H1 (cell line): Measurements from ENCODE around the gene ETNK1. TPM values are rescaled to one million over a fixed set of nuclear protein-coding genes. Genes with fewer than 3 reads are reported as not detected.
A peak's percentile ranks its signal among the peaks of the same experiment; 100 is the strongest.

Source experiments
- CTCF ChIA-PET: fragments of 300-600 bp; sonication (Branson Sonifier 250); formaldehyde crosslinking; loops from one replicate; lab custom pipeline; 2021; ENCODE audit not compliant: partially characterized antibody; lab: Charles Lee
- POLR2A ChIA-PET: fragments of 300-600 bp; sonication (Branson Sonifier 250); formaldehyde crosslinking; loops from one replicate; lab custom pipeline; 2021; ENCODE audit warnings: inconsistent platforms; ENCODE audit not compliant: partially characterized antibody; lab: Charles Lee
- DNase-seq, 2 experiments: peaks; one replicate each; pipeline versions ENCODE4 v3.0.0 to v3.0.0-alpha.2; 2010 to 2022; ENCODE audit warnings: low spot score in 2 of 2, low read depth in 1 of 2, mixed read lengths in 1 of 2
- FAIRE-seq: peaks from 2 replicates; lab custom pipeline; 2011; peaks lifted over from hg19 to GRCh38; lab: Jason Lieb, UNC
- H2AFZ ChIP-seq: 2 replicates; pipeline ENCODE4 v1.8.1; 2012; ENCODE audit warnings: low read length, inconsistent platforms
- H2AK5ac ChIP-seq: 2 replicates; pipeline ENCODE4 v1.6.1; 2013; ENCODE audit warnings: low read depth, low read length
- H2BK120ac ChIP-seq: replicated peaks from 2 replicates; pipeline ENCODE3; 2013; ENCODE audit warnings: low read depth, low read length, inconsistent platforms
- H2BK12ac ChIP-seq: 2 replicates; pipeline ENCODE4 v1.6.1; 2013; ENCODE audit warnings: low read depth, low read length
- H2BK15ac ChIP-seq: 2 replicates; pipeline ENCODE4 v1.6.1; 2013; ENCODE audit warnings: low read length
- H2BK20ac ChIP-seq: 2 replicates; pipeline ENCODE4 v1.6.1; 2013; ENCODE audit warnings: low read length
- H2BK5ac ChIP-seq: 2 replicates; pipeline ENCODE4 v1.6.1; 2013; ENCODE audit warnings: low read depth, low read length
- H3K14ac ChIP-seq: 2 replicates; pipeline ENCODE4 v1.6.1; 2013; ENCODE audit warnings: inconsistent platforms; ENCODE audit not compliant: insufficient read length
- H3K18ac ChIP-seq: 2 replicates; pipeline ENCODE4 v1.6.1; 2013; ENCODE audit warnings: low read length; ENCODE audit errors: extremely low read depth
- H3K23ac ChIP-seq: 2 replicates; pipeline ENCODE4 v1.6.1; 2013; ENCODE audit warnings: inconsistent platforms; ENCODE audit not compliant: insufficient read length
- H3K23me2 ChIP-seq: 2 replicates; pipeline ENCODE4 v1.6.1; 2013; ENCODE audit warnings: low read depth, low read length
- H3K27ac ChIP-seq: 2 replicates; pipeline ENCODE4 v1.6.1; 2011; ENCODE audit warnings: low read depth, low read length, inconsistent platforms
- H3K27me3 ChIP-seq, 4 experiments: replicated peaks in 1 of 4; 1 replicate in 1 of 4; 2 replicates in 3 of 4; pipeline versions ENCODE4 v1.6.1 to v1.8.1; 2011 to 2013; ENCODE audit warnings: low read length in 3 of 4, mild to moderate bottlenecking in 3 of 4, inconsistent platforms in 2 of 4, mixed read lengths in 2 of 4, moderate library complexity in 1 of 4; ENCODE audit not compliant: control insufficient read depth in 3 of 4, insufficient read depth in 3 of 4; ENCODE audit errors: extremely low read depth in 1 of 4
- H3K36me3 ChIP-seq, 4 experiments: 2 replicates each; pipeline versions ENCODE4 v1.6.1 to v1.8.1; 2011 to 2013; ENCODE audit warnings: mild to moderate bottlenecking in 4 of 4, low read length in 3 of 4, moderate library complexity in 2 of 4, control low read depth in 1 of 4, inconsistent platforms in 1 of 4; ENCODE audit not compliant: insufficient read depth in 4 of 4, control insufficient read depth in 2 of 4
- H3K4ac ChIP-seq: replicated peaks from 2 replicates; pipeline ENCODE3; 2013; ENCODE audit warnings: low read length, low read depth, mixed read lengths, inconsistent platforms; ENCODE audit not compliant: insufficient read length
- H3K4me1 ChIP-seq, 4 experiments: replicated peaks in 1 of 4; 1 replicate in 1 of 4; 2 replicates in 3 of 4; pipeline versions ENCODE4 v1.6.1 to v1.8.1; 2011 to 2013; ENCODE audit warnings: low read length in 3 of 4, inconsistent platforms in 2 of 4, mixed read lengths in 1 of 4; ENCODE audit not compliant: insufficient read depth in 4 of 4, control insufficient read depth in 3 of 4
- H3K4me2 ChIP-seq, 2 experiments: 2 replicates each; pipeline versions ENCODE4 v1.6.1 to v1.8.1; 2011 to 2013; ENCODE audit warnings: low read depth in 2 of 2, low read length in 2 of 2, control low read depth in 1 of 2, inconsistent platforms in 1 of 2, mild to moderate bottlenecking in 1 of 2; ENCODE audit not compliant: insufficient read depth in 1 of 2
- H3K4me3 ChIP-seq, 4 experiments: fragments of 200-600, 300-600 bp in 1 of 4; sonication (generic), shearing (Covaris generic), sonication (Bioruptor Twin) in 1 of 4; 2 replicates each; pipeline versions ENCODE4 v1.5.1 to v1.8.1; 2011 to 2016; ENCODE audit warnings: low read length in 4 of 4, low read depth in 3 of 4, control low read depth in 2 of 4, inconsistent platforms in 2 of 4, mild to moderate bottlenecking in 2 of 4, mixed read lengths in 1 of 4, moderate library complexity in 1 of 4; ENCODE audit not compliant: insufficient read depth in 2 of 4; ENCODE audit errors: extremely low read depth in 1 of 4
- H3K56ac ChIP-seq: replicated peaks from 2 replicates; pipeline ENCODE3; 2013; ENCODE audit warnings: low read depth, mild to moderate bottlenecking, mixed read lengths, low read length, inconsistent platforms; ENCODE audit not compliant: insufficient read length
- H3K79me1 ChIP-seq: 2 replicates; pipeline ENCODE4 v1.6.1; 2013; ENCODE audit warnings: low read depth, low read length, control low read depth
- H3K79me2 ChIP-seq, 2 experiments: 2 replicates each; pipeline versions ENCODE4 v1.6.1 to v1.8.1; 2012 to 2013; ENCODE audit warnings: low read length in 2 of 2, mild to moderate bottlenecking in 2 of 2, inconsistent platforms in 1 of 2; ENCODE audit not compliant: insufficient read depth in 2 of 2, control insufficient read depth in 1 of 2
- H3K9ac ChIP-seq, 4 experiments: replicated peaks in 1 of 4; 1 replicate in 1 of 4; 2 replicates in 3 of 4; pipeline versions ENCODE4 v1.6.1 to v1.8.1; 2011 to 2013; ENCODE audit warnings: low read depth in 3 of 4, low read length in 3 of 4, control low read depth in 2 of 4, mild to moderate bottlenecking in 2 of 4, moderate library complexity in 2 of 4, inconsistent platforms in 1 of 4; ENCODE audit errors: extremely low read depth in 1 of 4
- H3K9me3 ChIP-seq, 2 experiments: 2 replicates each; pipeline versions ENCODE4 v1.6.1 to v1.8.1; 2012 to 2013; ENCODE audit warnings: mild to moderate bottlenecking in 2 of 2, moderate library complexity in 2 of 2, control low read depth in 1 of 2, inconsistent platforms in 1 of 2, low read depth in 1 of 2, low read length in 1 of 2, mixed read lengths in 1 of 2; ENCODE audit not compliant: insufficient read depth in 2 of 2
- H4K20me1 ChIP-seq, 2 experiments: replicated peaks in 1 of 2; 2 replicates each; pipeline versions ENCODE3 to v1.8.1; 2011 to 2013; ENCODE audit warnings: inconsistent platforms in 2 of 2, low read length in 2 of 2, mild to moderate bottlenecking in 1 of 2; ENCODE audit not compliant: insufficient read depth in 2 of 2, control insufficient read depth in 1 of 2
- H4K5ac ChIP-seq: 2 replicates; pipeline ENCODE4 v1.6.1; 2013; ENCODE audit warnings: low read length, low read depth, mixed read lengths, inconsistent platforms; ENCODE audit not compliant: insufficient read length
- H4K8ac ChIP-seq: 2 replicates; pipeline ENCODE4 v1.8.0; 2013; ENCODE audit warnings: mild to moderate bottlenecking, moderate library complexity, low read length, inconsistent platforms; ENCODE audit not compliant: insufficient read depth; ENCODE audit errors: extremely low read depth
- H4K91ac ChIP-seq: replicated peaks from 2 replicates; pipeline ENCODE3; 2013; ENCODE audit warnings: low read length, mixed read lengths, inconsistent platforms; ENCODE audit not compliant: insufficient read length
- POLR2A ChIP-seq, 2 experiments: IDR thresholded peaks; 1 replicate in 1 of 2; 2 replicates in 1 of 2; pipeline ENCODE4 v1.6.1; 2011; ENCODE audit warnings: low read depth in 2 of 2, low read length in 2 of 2, mild to moderate bottlenecking in 2 of 2; ENCODE audit errors: control extremely low read depth in 1 of 2
- RNF2 ChIP-seq: fragments of 200-900, 300-1000 bp; sonication (generic); IDR thresholded peaks from 2 replicates; pipeline ENCODE4 v1.7.1; 2016; ENCODE audit warnings: borderline replicate concordance, low read depth, mild to moderate bottlenecking, antibody characterized with exemption, low read length; ENCODE audit not compliant: poor library complexity, severe bottlenecking; ENCODE audit errors: missing control alignments
- SAP30 ChIP-seq: fragments of 300-600 bp; sonication (generic); IDR thresholded peaks from 2 replicates; pipeline ENCODE4 v1.7.1; 2012; ENCODE audit warnings: low read length, moderate library complexity, mild to moderate bottlenecking, inconsistent platforms; ENCODE audit not compliant: insufficient read depth, insufficient replicate concordance
- SIN3A ChIP-seq, 2 experiments: IDR thresholded peaks in 1 of 2; conservative IDR thresholded peaks in 1 of 2; 2 replicates each; pipeline ENCODE4 v1.6.1; 2011 to 2012; ENCODE audit warnings: low read length in 2 of 2, improper control_type of control experiment in 1 of 2, low read depth in 1 of 2, mild to moderate bottlenecking in 1 of 2
- SP1 ChIP-seq: IDR thresholded peaks from 2 replicates; pipeline ENCODE4 v1.6.1; 2011; ENCODE audit warnings: low read depth, low read length
- WGBS, 2 experiments: shearing (Covaris generic) in 1 of 2; methylation state at CpG; one replicate each; pipeline versions ENCODE4 v1.1.6 to v1.1.7; 2013 to 2015; ENCODE audit warnings: low lambda C conversion rate in 2 of 2, mixed read lengths in 2 of 2, inconsistent platforms in 1 of 2, low coverage in 1 of 2, missing lambda C conversion rate in 1 of 2; ENCODE audit not compliant: insufficient replicate concordance in 2 of 2, insufficient coverage in 1 of 2, insufficient read length in 1 of 2; ENCODE audit errors: extremely low coverage in 1 of 2, missing lambda C conversion rate in 1 of 2; 5-methylcytosine and 5-hydroxymethylcytosine counted together
- long read RNA-seq, 2 experiments: library from RNA in 1 of 2; library from capped mRNA in 1 of 2; stranded (forward); transcript quantifications; one replicate each; pipeline ENCODE4 v2.0.0, GENCODE V29; 2021; ENCODE audit warnings: inconsistent platforms in 1 of 2
- polyA minus RNA-seq, 3 experiments: library from RNA; depleted of rRNA, polyadenylated mRNA; stranded (reverse); fragments of >200 nt; gene quantifications; 1 replicate in 2 of 3; 2 replicates in 1 of 3; pipeline ENCODE4 v1.2.3, GENCODE V29; 2011
- polyA plus RNA-seq, 7 experiments: library from polyadenylated mRNA; depleted of rRNA in 3 of 7; stranded (reverse) in 5 of 7; unstranded in 2 of 7; fragments of >200 nt in 5 of 7; fragments of 200-250 nt in 2 of 7; gene quantifications; 1 replicate in 5 of 7; 2 replicates in 1 of 7; 4 replicates in 1 of 7; pipeline versions ENCODE4 v1.2.1 to v1.2.3, GENCODE V29; 2011 to 2013; ENCODE audit warnings: missing spikeins in 2 of 7, mixed read lengths in 2 of 7
- total RNA-seq: library from RNA; stranded (reverse); fragmentation: NEBNext Ultra II Directional; extraction: Animal tissue kit (Norgen Biotek cat#: 25700); gene quantifications from 2 replicates; pipeline ENCODE4 v1.2.1, GENCODE V29; 2021

Gene ETNK1, protein sequence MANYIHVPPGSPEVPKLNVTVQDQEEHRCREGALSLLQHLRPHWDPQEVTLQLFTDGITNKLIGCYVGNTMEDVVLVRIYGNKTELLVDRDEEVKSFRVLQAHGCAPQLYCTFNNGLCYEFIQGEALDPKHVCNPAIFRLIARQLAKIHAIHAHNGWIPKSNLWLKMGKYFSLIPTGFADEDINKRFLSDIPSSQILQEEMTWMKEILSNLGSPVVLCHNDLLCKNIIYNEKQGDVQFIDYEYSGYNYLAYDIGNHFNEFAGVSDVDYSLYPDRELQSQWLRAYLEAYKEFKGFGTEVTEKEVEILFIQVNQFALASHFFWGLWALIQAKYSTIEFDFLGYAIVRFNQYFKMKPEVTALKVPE
- total RNA-seq: 66.9 and 82.7 TPM in 2 replicates
- 11.6 and 14.9 TPM in 2 replicates for polyA plus RNA-seq (2011; rRNA removed)
- polyA plus RNA-seq (2011; cell fraction: cytosol; rRNA removed): 14.3 TPM
- polyA plus RNA-seq (2011; cell fraction: nucleus; rRNA removed): 40.1 TPM
- 20.1 to 44.9 TPM (median 34.0 TPM) in 4 replicates for polyA plus RNA-seq (2012, experiment 1 of 2)
- polyA plus RNA-seq (2012, experiment 2 of 2): 2.7 TPM
- polyA plus RNA-seq (2013, experiment 1 of 2): 22.4 TPM
- 22.3 TPM for polyA plus RNA-seq (2013, experiment 2 of 2)
- polyA minus RNA-seq (2011; rRNA and poly(A)+ RNA removed): 98.3 and 124 TPM in 2 replicates
- polyA minus RNA-seq (2011; cell fraction: cytosol; rRNA and poly(A)+ RNA removed): 102 TPM
- polyA minus RNA-seq (2011; cell fraction: nucleus; rRNA and poly(A)+ RNA removed): 268 TPM
- long read RNA-seq, experiment 1, full-length matches to known transcripts: 17 of 45 reads
- long read RNA-seq, experiment 1, partial matches to known transcripts: 5 of 45 reads
- long read RNA-seq, experiment 1, other reads (novel, unspliced or antisense): 23 of 45 reads
- long read RNA-seq, experiment 2, partial matches to known transcripts: 0 of 1 reads
- long read RNA-seq, experiment 2, other reads (novel, unspliced or antisense): 1 of 1 reads

DNA sequence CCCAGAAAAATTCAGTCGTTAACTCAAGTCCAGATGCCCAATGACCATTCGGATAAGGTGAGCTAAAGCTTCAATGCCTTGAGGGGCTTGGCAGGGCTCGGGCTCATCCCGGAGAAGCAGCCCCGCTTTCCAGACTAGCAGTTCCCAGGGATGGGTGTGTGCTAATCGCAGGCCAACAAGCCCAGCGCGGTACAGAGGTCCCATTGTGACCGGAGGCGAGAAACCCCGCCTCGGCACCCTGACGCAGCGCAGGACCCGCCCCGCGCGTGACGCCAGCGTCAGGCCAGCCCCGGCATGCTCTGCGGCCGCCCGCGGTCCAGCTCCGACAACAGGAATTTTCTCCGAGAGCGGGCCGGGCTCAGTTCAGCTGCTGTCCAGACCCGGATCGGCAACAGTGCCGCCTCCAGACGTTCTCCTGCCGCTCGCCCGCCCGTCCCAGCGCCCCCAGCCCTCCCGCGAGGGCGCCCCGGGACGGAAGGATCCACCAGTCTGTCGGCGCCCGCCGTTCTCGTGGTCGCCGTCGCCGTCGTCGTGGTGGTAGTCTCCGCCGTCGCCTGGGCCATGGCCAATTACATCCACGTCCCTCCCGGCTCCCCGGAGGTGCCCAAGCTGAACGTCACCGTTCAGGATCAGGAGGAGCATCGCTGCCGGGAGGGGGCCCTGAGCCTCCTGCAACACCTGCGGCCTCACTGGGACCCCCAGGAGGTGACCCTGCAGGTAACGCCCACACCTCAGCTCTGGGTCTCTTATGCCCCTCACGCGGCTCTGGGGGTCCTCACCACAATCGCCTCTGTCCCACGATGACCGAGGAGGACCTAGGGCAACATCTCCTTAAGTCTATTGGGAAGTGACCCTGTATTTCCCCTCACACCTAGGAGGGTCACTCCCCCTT lies at the start of gene ETNK1:
TSS of gene ETNK1 (plus strand) at position 302 of the 892 bp plus-strand sequence. CDS start at position 562, 260 bp downstream.
- Histone ChIP-seq H3K27me3 (no peaks in the 10 kb centered on the region), H3K27ac (peak within 1 kb of the TSS; percentile 96), H3K9ac (peak within 1 kb of the TSS; percentile 90 to 96 (median 92)), H2AK5ac (no peak within 1 kb of the TSS), H2BK15ac (no peak within 1 kb of the TSS; the same call in 1 of the 2 replicates), H3K36me3 (0 out of 8 replicates have a peak, but pooled peaks cover 0 to 2% (median 0%) of the 10 kb centered on the region in 4 experiments), H3K4me1 (peaks cover 0 to 9% (median 5%) of the 10 kb centered on the region in 4 experiments; a peak in 4 of 7 replicates), H3K79me1 (no peaks in the 10 kb centered on the region), H2BK12ac (peak within 1 kb of the TSS; percentile 1; the same call in 1 of the 2 replicates), H3K56ac (peak within 1 kb of the TSS; percentile 81), H2BK5ac (peak within 1 kb of the TSS; percentile 67), H3K18ac (peak within 1 kb of the TSS; percentile 60), H3K4me3 (peak within 1 kb of the TSS; percentile 65 to 88 (median 84)), H2AFZ (peak within 1 kb of the TSS; percentile 92), H2BK20ac (no peak within 1 kb of the TSS), H3K23ac (no peak within 1 kb of the TSS), H3K79me2 (peaks cover 12 to 48% of the 10 kb centered on the region in 2 experiments), H3K4me2 (peak within 1 kb of the TSS; percentile 84 to 96), H4K91ac (peak within 1 kb of the TSS; percentile 63), H4K5ac (peak within 1 kb of the TSS; percentile 70), H3K9me3 (no peaks in the 10 kb centered on the region), H4K8ac (peak within 1 kb of the TSS; percentile 95), H2BK120ac (peak within 1 kb of the TSS; percentile 36), H3K4ac (peak within 1 kb of the TSS; percentile 61), H4K20me1 (peaks cover 1 to 3% of the 10 kb centered on the region in 2 experiments), H3K14ac (no peak within 1 kb of the TSS), H3K23me2 (peaks cover 5% of the 10 kb centered on the region; the same call in 1 of the 2 replicates)
- WGBS, 2 experiments: 1% methylated on average over 60 of the region's 71 CpGs; no CpG with 5 or more reads in 1 of the 2 experiments
- FAIRE-seq (no peak), DNase-seq (peak; percentile 84 to 94)
- POLR2A ChIA-PET: interaction anchor here (0.7 to 1.8 kb wide), 13 partner anchors 9 to 88 kb away, joined by 3 to 13 read pairs (median 3); partner anchors contain the start of gene C2CD5
- CTCF ChIA-PET: interaction anchor here (0.6 to 1.5 kb wide), 7 partner anchors 11 to 580 kb away, joined by 3 to 7 read pairs (median 3); partner anchors contain the start of gene C2CD5
- TF ChIP-seq SAP30 (no peak), POLR2A (IDR thresholded peaks at IDR 0.05; ENCODE audit: control extremely low read depth in 1 of 2, low read depth in 2 of 2, low read length in 2 of 2) (peak; percentile 83 to 96), SIN3A (conservative IDR thresholded peaks at IDR 0.05 in 1 of 2, IDR thresholded peaks at IDR 0.05 in 1 of 2; ENCODE audit: low read depth in 1 of 2, low read length in 2 of 2) (no peak; a peak in 1 of 4 replicates), SP1 (peak; percentile 46; the same call in 1 of the 2 replicates), RNF2 (no peak)
